OCI-LY3 (cell line): Measurements from ENCODE around the gene TSGA10.
"Not testable (repeated sequence)": the region's sequence is repeated elsewhere in the genome, so short reads cannot be mapped to it uniquely, and the experiment has no call there.

Source experiments
- H2AFZ ChIP-seq: fragments of 200-600, 300-600 bp; shearing (Covaris generic); 2 replicates; pipeline ENCODE4 v1.6.0; 2014; ENCODE audit warnings: antibody characterized with exemption, low read depth, low read length
- H3K27ac ChIP-seq: fragments of 200-600, 300-600 bp; sonication (generic); 2 replicates; pipeline ENCODE4 v1.5.1; 2014; ENCODE audit warnings: mild to moderate bottlenecking, low read length, moderate library complexity, mixed read lengths
- H3K27me3 ChIP-seq: fragments of 200-600, 300-600 bp; sonication (generic); 2 replicates; pipeline ENCODE4 v1.6.1; 2014; ENCODE audit warnings: low read depth, low read length, mixed read lengths
- H3K36me3 ChIP-seq: fragments of 200-600, 300-600 bp; sonication (generic); replicated peaks from 2 replicates; pipeline ENCODE3; 2014; ENCODE audit warnings: low read depth, low read length, mixed read lengths
- H3K4me1 ChIP-seq: fragments of 300-600, 200-600 bp; sonication (generic); 2 replicates; pipeline ENCODE4 v1.6.1; 2014; ENCODE audit warnings: low read length, mixed read lengths
- H3K4me2 ChIP-seq: fragments of 200-600, 300-600 bp; sonication (generic); 2 replicates; pipeline ENCODE4 v1.6.1; 2014; ENCODE audit warnings: low read length, mixed read lengths
- H3K4me3 ChIP-seq: fragments of 300-600, 200-600 bp; sonication (generic); 2 replicates; pipeline ENCODE4 v1.5.1; 2014; ENCODE audit warnings: antibody characterized with exemption, mild to moderate bottlenecking, low read length, moderate library complexity
- H3K79me2 ChIP-seq: fragments of 300-600, 200-600 bp; shearing (Covaris generic); 2 replicates; pipeline ENCODE4 v1.6.1; 2014; ENCODE audit warnings: mild to moderate bottlenecking, low read length, mixed read lengths
- H3K9ac ChIP-seq: fragments of 300-600, 200-600 bp; shearing (Covaris generic); 2 replicates; pipeline ENCODE4 v1.6.0; 2014; ENCODE audit warnings: mild to moderate bottlenecking, low read length, moderate library complexity
- H3K9me3 ChIP-seq: fragments of 200-600, 300-600 bp; shearing (Covaris generic); 2 replicates; pipeline ENCODE4 v1.6.1; 2014; ENCODE audit warnings: low read length, mixed read lengths; ENCODE audit not compliant: insufficient read depth
- H4K20me1 ChIP-seq: fragments of 200-600, 300-600 bp; sonication (generic); 2 replicates; pipeline ENCODE4 v1.6.1; 2016; ENCODE audit warnings: low read length, mixed read lengths; ENCODE audit not compliant: insufficient read depth
- EZH2phosphoT487 ChIP-seq: fragments of 200-600 bp; shearing (Covaris generic); IDR thresholded peaks from 2 replicates; pipeline ENCODE4 v1.6.1; 2018; ENCODE audit warnings: antibody characterized with exemption, mixed run types, low read depth
- TF ChIP-seq, protein P1 (sequence below): fragments of 200-600, 300-600 bp; sonication (generic); IDR thresholded peaks from 2 replicates; pipeline ENCODE4 v1.5.1; 2014; ENCODE audit warnings: antibody characterized with exemption, low read length, low read depth

Gene TSGA10

GRCh38 chr2:99028558-99028957, 126.2 kb downstream of the TSGA10 start:
- Histone ChIP-seq H2AFZ (no peak overlapping the region), H3K27ac (no peak overlapping the region), H3K27me3 (no peaks in the 10 kb centered on the region), H4K20me1 (no peaks in the 10 kb centered on the region), H3K4me3 (no peak overlapping the region), H3K4me1 (no peaks in the 10 kb centered on the region), H3K9ac (no peak overlapping the region), H3K79me2 (no peaks in the 10 kb centered on the region), H3K9me3 (no peaks in the 10 kb centered on the region), H3K4me2 (no peak overlapping the region), H3K36me3 (no peaks in the 10 kb centered on the region)
- TF ChIP-seq, protein P1, sequence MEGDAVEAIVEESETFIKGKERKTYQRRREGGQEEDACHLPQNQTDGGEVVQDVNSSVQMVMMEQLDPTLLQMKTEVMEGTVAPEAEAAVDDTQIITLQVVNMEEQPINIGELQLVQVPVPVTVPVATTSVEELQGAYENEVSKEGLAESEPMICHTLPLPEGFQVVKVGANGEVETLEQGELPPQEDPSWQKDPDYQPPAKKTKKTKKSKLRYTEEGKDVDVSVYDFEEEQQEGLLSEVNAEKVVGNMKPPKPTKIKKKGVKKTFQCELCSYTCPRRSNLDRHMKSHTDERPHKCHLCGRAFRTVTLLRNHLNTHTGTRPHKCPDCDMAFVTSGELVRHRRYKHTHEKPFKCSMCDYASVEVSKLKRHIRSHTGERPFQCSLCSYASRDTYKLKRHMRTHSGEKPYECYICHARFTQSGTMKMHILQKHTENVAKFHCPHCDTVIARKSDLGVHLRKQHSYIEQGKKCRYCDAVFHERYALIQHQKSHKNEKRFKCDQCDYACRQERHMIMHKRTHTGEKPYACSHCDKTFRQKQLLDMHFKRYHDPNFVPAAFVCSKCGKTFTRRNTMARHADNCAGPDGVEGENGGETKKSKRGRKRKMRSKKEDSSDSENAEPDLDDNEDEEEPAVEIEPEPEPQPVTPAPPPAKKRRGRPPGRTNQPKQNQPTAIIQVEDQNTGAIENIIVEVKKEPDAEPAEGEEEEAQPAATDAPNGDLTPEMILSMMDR: no peak
- TF ChIP-seq EZH2phosphoT487: no peak

DNA sequence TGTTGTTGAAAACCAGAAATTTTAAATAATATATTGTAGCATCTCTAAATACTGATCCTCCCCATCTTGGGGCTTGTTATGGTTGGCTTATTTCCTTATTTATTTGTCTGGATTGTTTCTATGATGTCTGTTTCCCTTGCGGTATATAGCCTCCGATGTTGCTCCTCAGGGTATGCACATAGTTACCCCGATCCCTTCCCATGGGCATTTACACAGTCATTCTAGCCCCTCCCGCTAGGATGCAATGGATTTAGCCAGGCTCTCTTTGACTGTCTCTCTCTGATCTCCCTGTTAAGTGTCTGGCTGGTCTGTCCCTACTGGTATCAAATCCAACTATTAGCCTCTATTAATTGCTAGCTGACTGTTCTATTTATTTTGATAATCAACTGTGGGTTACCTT, 126.9 kb downstream of the TSGA10 start:
- H3K4me3 ChIP-seq: no peak overlapping the region
- no peak overlapping the region for H3K4me2 ChIP-seq
- H3K9ac ChIP-seq: no peak overlapping the region
- no peaks in the 10 kb centered on the region for H3K9me3 ChIP-seq
- H3K27ac ChIP-seq: no peak overlapping the region
- no peaks in the 10 kb centered on the region for H3K36me3 ChIP-seq
- no peaks in the 10 kb centered on the region for H4K20me1 ChIP-seq
- H3K27me3 ChIP-seq: no peaks in the 10 kb centered on the region
- no peaks in the 10 kb centered on the region for H3K79me2 ChIP-seq
- H2AFZ ChIP-seq: no peak overlapping the region
- TF ChIP-seq, protein P1: no peak
- no peak for TF ChIP-seq EZH2phosphoT487
- H3K4me1 ChIP-seq: no peaks in the 10 kb centered on the region

- Histone ChIP-seq H3K4me3 (no peak overlapping the region), H3K9me3 (no peaks in the 10 kb centered on the region), H3K4me2 (no peak overlapping the region), H3K9ac (no peak overlapping the region), H3K4me1 (no peaks in the 10 kb centered on the region), H3K27me3 (no peaks in the 10 kb centered on the region), H3K79me2 (no peaks in the 10 kb centered on the region), H4K20me1 (no peaks in the 10 kb centered on the region), H2AFZ (no peak overlapping the region), H3K27ac (no peak overlapping the region), H3K36me3 (no peaks in the 10 kb centered on the region)
- TF ChIP-seq, protein P1: no peak
- no peak for TF ChIP-seq EZH2phosphoT487
Observed at GRCh38 chr2:99000708-99001107, 154.0 kb downstream of the TSGA10 start.

DNA sequence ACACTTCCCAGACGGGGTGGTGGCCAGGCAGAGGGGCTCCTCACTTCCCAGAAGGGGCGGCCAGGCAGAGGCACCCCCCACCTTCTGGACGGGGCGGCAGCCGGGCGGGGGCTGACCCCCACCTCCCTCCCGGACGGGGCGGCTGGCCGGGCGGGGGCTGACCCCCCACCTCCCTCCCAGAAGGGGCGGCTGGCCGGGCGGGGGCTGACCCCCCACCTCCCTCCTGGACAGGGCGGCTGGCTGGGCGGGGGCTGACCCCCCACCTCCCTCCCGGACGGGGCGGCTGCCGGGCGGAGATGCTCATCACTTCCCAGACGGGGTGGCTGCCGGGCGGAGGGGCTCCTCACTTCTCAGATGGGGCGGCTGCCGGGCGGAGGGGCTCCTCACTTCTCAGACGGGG, 166.0 kb downstream of the TSGA10 start:
- H3K27ac ChIP-seq, H4K20me1 ChIP-seq, H3K4me3 ChIP-seq, H3K27me3 ChIP-seq, H3K9me3 ChIP-seq, H3K36me3 ChIP-seq, H3K79me2 ChIP-seq, H3K4me2 ChIP-seq, H3K9ac ChIP-seq, H2AFZ ChIP-seq, H3K4me1 ChIP-seq: not testable (repeated sequence)
